ENCODE results near the gene RASA3. TPM values are rescaled to one million over a fixed set of nuclear protein-coding genes. Genes with fewer than 3 reads are reported as not detected.
"Not testable (repeated sequence)": the region's sequence is repeated elsewhere in the genome, so short reads cannot be mapped to it uniquely, and the experiment has no call there.

RASA3 gene
- 13.5 to 14.6 TPM (median 13.7 TPM) in 3 replicates for total RNA-seq

GRCh38 chr13:114132419-114133121 is at the start of gene RASA3:
Gene RASA3 (minus strand): TSS chr13:114132623. CDS start chr13:114132489, 134 bp downstream.
- peak within 1 kb of the TSS; percentile 91 for H3K4me3 Mint-ChIP-seq
- peaks cover 33% of the 10 kb centered on the region for H3K4me1 Mint-ChIP-seq
- H3K27me3 Mint-ChIP-seq (ENCODE audit: low read depth): peaks cover 28% of the 10 kb centered on the region
- no peaks in the 10 kb centered on the region for H3K9me3 Mint-ChIP-seq
- DNase-seq (ENCODE audit: low spot score in 2 of 2, unreplicated experiment in 2 of 2): peak; percentile 64 to 76
- no peaks in the 10 kb centered on the region for H3K36me3 Mint-ChIP-seq
- peak within 1 kb of the TSS; percentile 93 for H3K27ac Mint-ChIP-seq
- no peak for TF ChIP-seq CTCF (IDR thresholded peaks at IDR 0.05; ENCODE audit: unreplicated experiment)

GRCh38 chr13:114179087-114179658 is 46.8 kb upstream of the RASA3 start, which contains the start of gene CFAP97D2:
Gene CFAP97D2 (plus strand): TSS chr13:114179257. CDS start chr13:114179331, 74 bp downstream.
- peaks cover 4% of the 10 kb centered on the region for H3K9me3 Mint-ChIP-seq
- TF ChIP-seq CTCF (IDR thresholded peaks at IDR 0.05; ENCODE audit: unreplicated experiment): no peak
- peaks cover 10% of the 10 kb centered on the region for H3K4me1 Mint-ChIP-seq
- peak within 1 kb of the TSS; percentile 10 for H3K27ac Mint-ChIP-seq
- DNase-seq (ENCODE audit: low spot score in 2 of 2, unreplicated experiment in 2 of 2): no peak
- H3K36me3 Mint-ChIP-seq: no peaks in the 10 kb centered on the region
- peaks cover 2% of the 10 kb centered on the region for H3K27me3 Mint-ChIP-seq (ENCODE audit: low read depth)
- no peak within 1 kb of the TSS for H3K4me3 Mint-ChIP-seq

- Mint-ChIP-seq H3K27me3 (ENCODE audit: low read depth) (no peaks in the 10 kb centered on the region), H3K4me3 (no peak overlapping the region), H3K36me3 (peaks cover 4% of the 10 kb centered on the region), H3K9me3 (peaks cover 17% of the 10 kb centered on the region), H3K4me1 (peaks cover 11% of the 10 kb centered on the region), H3K27ac (no peak overlapping the region)
- no peak for DNase-seq (ENCODE audit: low spot score in 2 of 2, unreplicated experiment in 2 of 2)
- no peak for TF ChIP-seq CTCF (IDR thresholded peaks at IDR 0.05; ENCODE audit: unreplicated experiment)
These were observed 45.0 kb upstream of the RASA3 start for GRCh38 chr13:114177245-114178010.

GRCh38 chr13:114176359-114176902 is 44.0 kb upstream of the RASA3 start:
- peaks cover 23% of the 10 kb centered on the region for H3K9me3 Mint-ChIP-seq
- H3K4me3 Mint-ChIP-seq; H3K27me3 Mint-ChIP-seq (ENCODE audit: low read depth); H3K27ac Mint-ChIP-seq; DNase-seq (ENCODE audit: low spot score in 2 of 2, unreplicated experiment in 2 of 2); H3K36me3 Mint-ChIP-seq: not testable (repeated sequence)
- peaks cover 11% of the 10 kb centered on the region for H3K4me1 Mint-ChIP-seq

GRCh38 chr13:114174529-114174961 is 42.1 kb upstream of the RASA3 start:
- peaks cover 11% of the 10 kb centered on the region for H3K4me1 Mint-ChIP-seq
- no peak for TF ChIP-seq CTCF (IDR thresholded peaks at IDR 0.05; ENCODE audit: unreplicated experiment)
- no peaks in the 10 kb centered on the region for H3K27me3 Mint-ChIP-seq (ENCODE audit: low read depth)
- peaks cover 23% of the 10 kb centered on the region for H3K9me3 Mint-ChIP-seq
- peak overlapping the region; percentile 66 for H3K27ac Mint-ChIP-seq
- peaks cover 5% of the 10 kb centered on the region for H3K36me3 Mint-ChIP-seq
- DNase-seq (ENCODE audit: low spot score in 2 of 2, unreplicated experiment in 2 of 2): no peak
- H3K4me3 Mint-ChIP-seq: no peak overlapping the region
